Inflammatory macrophage treated with lipopolysaccharide for 4 hours (primary cell): ENCODE data around the gene ENOX2.
A peak's percentile ranks its signal among the peaks of the same experiment; 100 is the strongest.

Source experiments
- DNase-seq: peaks from one replicate; pipeline ENCODE4 v3.0.0-alpha.2; 2020

Gene ENOX2

DNA sequence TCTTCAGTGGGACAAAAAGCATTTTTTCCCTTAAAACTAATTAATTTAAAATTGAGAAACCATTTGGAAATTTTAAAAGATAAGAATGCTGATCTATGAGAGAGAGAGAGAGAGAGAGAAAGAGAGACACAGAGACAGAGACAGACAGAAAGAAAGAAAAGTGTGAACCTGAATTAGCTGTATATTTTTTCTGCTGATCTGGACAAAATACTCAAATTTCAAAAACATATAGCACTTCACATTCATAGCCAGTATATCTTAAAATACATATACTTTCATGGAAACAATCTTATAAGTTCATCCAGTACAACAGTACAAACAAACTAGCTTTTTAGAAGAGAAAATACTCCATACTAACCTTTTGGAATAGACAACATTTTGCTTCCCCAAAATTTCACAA is 18.4 kb downstream of the ENOX2 start:
- DNase-seq, result no peak

DNA sequence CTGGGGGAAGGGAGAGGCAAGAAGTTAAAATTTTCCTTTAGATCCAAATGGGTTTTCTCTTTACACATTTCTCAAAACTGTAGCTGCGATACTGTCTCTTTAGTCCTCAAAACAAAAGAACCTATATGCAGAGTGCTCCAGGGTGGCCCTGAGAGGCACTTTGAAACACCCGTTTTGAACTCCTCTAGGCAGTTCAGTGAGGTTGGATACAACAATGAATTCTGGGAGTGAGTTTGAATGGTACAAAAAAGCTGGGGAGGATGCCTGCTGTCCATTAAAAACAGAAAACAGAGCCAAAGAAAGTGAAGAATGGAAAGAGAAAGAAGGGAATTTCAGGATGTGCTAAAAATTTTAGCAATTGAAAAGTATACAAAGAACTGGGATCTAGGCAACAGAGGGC is 23.1 kb downstream of the ENOX2 start:
- no peak for DNase-seq

DNA sequence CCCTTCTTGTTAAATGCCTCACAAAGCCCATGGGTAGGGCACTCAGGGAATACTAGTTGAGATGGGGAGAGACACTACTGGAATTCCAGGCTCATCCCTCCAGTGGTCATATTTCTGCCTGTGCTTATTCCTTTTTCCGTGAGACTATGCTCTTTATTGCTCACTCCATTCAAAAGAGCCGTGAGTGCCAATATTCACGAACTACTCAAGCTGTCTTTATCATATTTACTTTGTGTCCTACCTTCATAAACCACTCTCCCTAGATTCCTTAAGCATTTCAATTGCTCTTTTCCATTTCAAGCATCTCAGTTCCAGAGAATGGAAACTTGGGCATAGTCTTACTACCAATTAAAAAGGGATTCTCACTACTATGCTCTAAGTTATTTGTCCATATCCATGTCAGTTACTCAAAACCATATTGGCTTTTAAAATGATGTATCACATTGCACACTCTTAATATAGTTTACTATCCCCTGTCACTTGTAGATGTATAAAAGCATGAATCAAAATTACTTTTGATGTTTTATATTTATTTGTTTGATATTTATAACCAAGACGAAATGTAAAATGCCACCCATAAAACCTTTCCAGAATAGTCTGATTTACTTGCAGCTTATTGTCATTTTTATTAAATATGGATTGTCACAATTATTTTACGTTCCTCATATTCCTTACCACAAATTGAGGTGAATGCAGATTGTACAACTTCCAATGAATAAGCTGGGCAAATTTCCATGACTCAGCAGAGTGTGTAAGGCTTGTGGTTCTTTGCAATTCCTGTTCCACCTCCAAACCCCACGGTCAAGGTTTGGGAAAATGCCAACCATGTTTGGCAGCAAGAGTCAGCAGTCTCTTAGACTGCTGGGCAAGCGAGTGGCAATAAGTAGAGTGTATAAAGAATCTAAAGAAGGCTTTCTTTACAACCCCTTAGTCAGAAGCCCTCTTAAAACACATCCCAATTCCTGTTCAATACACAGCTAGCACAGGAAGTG is 24.4 kb downstream of the ENOX2 start:
- no peak for DNase-seq

DNA sequence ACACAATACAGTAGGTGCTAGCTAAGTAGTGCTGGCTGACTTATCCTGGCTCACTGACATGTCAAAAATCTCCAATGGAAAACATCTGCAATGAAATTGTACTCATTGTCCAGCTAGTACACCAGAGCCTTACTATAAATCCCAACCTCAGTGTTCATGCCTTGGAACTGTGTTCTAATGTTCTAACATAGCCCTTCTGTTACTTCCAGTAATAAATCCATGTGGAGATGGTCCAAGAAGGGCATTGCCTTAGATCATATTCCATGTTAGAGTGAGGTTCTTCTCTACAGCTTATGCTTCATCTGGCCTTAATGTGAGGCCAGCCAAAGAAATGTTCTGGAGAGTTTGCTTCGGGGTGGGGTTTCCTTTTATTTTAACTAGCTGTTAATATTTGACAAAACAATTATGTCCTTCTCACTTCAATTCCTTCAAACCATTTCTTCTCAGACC is 25.1 kb downstream of the ENOX2 start:
- no peak for DNase-seq

DNA sequence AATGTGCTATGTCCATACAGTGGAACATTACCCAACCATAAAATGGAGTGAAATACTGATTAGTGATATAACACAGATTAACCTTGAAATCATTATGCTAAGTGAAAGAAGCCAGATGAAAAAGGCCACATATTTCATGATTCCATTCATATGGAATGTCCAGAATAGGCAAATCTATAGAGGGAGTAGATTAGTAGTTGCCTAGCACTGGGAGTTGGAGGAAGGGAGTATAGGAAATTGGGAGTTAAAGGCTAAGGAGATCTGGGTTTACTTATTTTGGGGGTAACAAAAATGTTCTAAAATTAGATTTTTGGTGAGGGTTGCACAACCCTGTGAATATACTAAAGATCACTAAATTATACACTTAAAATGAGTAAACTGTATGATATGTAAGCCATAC is 26.8 kb downstream of the ENOX2 start:
- DNase-seq, result no peak

DNA sequence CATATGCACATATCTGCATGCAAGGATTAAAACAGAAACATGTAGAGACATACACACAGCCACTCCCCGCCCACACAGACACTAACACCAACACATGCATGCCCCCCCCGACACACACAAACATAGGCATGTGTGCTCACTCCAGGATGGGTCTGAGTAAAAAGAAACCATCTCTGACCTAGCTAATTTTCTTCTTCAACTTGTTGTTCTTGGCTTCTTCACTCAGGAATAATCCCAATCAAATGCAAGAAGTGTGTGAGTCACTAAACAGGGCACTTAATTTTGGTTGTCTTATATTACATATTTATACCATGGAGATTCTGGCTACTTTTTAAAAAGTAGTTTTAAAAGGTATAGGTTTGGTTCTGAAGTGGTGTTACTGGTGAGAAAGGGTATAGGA is 28.3 kb downstream of the ENOX2 start:
- no peak for DNase-seq

DNA sequence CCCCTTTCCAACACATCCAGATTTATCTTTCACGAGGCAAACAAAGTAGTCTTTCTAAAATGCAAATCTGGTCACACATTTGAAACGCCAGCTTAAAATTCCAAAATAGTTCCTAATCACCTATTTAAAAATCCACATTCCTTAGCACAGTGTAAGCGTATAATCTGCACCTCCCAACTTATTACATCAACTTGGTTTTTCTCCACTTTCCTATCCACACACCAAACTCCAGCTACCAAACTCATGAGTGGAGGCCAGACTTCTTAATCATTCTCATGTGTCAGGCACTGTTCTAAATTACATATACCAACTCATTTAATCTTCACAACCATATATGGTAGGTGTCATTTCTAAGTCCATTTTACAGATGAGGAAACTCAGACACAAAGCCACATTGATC is 33.8 kb downstream of the ENOX2 start:
- no peak for DNase-seq

DNA sequence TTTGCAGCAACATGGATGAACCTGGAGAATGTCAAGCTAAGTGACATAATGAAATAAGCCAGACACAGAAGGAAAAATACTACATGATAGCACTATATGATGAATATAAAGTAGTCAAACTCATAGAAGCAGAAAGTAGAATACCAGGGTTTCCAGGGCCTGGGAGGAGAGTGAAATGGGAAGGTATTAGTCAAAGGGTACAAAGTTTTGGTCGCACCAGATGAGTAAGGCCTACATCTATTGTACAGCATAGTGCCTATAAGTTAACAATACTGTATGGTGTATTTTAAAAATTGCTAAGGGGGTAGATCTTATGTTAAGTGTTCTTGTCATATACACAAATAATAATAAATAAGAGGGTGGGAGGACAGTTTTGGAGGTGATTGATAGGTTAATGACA is 41.5 kb downstream of the ENOX2 start:
- DNase-seq, result no peak

DNA sequence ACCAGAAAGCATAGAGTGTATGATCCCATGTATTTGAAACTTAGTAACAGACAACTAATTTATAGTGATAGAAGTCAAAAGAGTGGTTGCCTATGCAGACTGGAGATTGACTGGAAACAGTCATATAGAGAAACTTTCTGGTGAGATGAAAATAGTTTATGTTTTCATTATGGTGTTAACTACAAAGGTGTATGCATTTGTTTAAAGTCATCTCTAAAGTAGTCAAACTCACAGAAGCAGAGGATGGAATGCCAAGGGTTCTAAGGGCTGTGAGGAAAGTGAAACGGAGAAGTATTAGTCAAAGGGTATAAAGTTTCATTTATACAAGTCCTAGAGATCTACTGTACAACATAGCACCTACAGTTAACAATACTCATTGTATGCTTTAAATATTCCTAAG is 45.8 kb downstream of the ENOX2 start:
- DNase-seq, result no peak

DNA sequence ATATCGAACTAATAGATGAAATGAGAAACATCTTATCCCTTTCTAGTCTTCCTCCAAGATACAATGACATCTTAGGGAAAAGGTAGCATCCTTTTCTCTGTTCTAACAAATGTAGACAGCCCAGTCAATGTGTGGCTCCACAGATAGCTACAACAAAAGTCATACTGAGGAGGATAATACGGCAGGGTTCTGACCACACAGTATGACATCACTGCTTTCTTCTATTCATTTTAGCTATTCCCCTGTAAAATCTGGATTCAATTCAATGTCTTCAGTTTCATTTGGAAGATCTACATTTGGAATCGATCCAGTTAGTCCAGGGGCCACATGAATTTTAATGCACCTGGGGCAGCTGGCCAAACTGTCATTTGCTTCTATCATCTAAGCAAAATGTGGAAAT is 51.4 kb downstream of the ENOX2 start:
- DNase-seq, result no peak

DNA sequence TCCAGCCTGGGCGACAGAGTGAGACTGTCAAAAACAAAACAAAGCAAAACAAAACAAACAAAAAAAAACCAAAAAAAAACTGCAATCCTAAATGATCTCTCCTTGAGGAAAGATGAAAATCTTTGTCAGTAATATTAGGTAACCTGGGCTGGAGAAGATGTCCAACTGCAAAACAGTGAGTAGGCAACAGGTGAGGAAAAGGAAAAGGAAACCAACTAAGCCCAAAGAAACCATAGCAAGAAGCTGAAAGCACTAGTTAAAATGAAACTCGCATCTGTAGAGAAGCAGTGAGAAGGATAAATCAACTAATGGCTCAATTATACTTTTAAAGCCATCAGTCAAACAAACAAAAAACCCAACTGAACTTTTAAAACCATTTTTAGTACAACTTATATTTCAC is 54.2 kb downstream of the ENOX2 start:
- no peak for DNase-seq

DNA sequence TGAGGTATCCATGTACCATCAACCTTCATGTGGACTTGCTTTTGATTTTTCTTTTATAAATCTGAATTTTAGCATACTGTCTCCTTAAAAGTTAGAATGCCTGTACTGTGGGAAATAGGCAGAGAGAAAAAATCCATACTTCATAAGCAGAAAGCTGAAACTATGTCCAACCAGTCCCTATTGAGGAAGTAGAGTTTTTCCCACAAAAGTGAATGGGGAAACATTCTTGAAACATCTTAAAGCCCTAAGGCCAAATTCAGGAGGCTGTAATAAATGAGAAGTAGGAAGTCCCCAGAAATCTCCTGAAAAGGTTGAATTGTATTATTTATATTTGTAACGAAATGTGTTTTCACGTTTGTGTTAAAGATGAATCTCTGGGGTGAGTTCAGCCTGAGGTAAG is 56.3 kb downstream of the ENOX2 start:
- peak; percentile 58 for DNase-seq

DNA sequence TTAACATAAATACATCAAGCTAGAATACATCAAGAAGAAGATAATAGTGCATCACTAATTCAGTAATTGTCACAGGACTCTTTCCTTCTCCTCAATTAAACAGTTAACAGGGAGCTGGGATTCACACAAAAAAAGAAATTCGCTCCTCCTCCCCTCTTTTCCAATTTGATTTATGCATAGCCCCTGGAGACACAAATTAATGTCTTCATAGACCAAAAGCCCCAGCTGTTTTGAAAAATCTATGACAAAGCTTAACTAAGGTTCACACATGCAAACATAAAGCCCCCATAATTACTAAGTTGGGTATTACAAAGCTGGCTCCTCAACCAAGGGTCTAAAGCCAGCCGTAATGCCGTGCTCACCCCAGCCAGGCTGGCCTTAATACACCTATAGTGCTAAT is 61.2 kb downstream of the ENOX2 start:
- DNase-seq, result no peak

DNA sequence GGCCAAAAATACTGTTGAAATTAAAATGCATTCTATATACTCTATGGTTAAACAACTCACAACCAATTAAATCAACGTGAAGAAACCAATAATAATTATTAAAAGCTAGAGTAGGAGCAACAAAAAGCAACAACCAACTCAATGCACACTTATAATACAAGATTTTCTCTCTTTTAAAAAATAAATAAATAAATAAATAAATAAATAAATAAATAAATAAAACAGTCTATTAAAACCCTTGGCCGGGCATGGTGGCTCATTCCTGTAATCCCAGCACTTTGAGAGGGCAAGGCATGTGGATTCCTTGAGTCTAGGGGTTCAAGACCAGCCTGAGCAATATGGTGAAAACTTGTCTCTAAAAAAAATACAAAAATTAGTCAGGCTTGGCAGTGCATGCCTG is 62.7 kb downstream of the ENOX2 start:
- no peak for DNase-seq

DNA sequence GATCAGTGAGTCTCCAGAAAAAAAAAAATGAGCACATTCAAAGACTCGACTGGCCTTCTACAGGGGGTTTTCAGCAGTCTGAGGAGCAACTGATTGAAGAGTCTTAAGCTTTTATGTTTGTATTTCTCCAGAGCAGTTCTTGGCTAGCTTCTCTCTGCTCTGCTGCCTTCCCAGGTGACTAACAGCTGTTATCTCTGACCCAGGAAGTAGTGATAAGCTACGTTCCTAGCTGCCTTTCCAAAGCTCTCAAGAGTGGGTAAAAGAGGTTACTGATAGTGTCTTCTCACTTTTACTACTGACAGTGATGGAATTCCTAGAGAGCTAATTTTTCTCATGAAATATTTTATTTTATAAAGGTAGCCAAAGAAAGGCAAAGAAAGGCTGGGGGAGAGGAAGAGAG is 66.6 kb downstream of the ENOX2 start:
- no peak for DNase-seq

DNA sequence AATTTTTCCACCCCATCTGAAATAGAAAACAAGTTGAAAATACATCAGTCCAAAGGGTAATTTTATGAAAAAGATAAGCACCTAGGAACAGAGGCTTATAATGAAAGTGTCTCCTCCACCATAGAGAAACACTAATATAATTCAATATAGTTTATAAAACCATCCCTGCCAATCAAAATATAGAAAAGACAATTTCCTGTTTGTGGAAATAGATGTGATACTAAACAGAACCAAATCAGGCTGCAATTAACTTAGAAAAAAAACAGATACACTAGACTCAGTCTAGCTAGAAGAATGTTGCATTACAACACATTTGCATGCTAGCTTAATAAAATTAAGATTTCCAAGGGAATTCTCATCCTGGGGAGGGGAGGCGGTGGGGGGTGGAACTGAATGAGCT is 68.2 kb downstream of the ENOX2 start:
- no peak for DNase-seq

DNA sequence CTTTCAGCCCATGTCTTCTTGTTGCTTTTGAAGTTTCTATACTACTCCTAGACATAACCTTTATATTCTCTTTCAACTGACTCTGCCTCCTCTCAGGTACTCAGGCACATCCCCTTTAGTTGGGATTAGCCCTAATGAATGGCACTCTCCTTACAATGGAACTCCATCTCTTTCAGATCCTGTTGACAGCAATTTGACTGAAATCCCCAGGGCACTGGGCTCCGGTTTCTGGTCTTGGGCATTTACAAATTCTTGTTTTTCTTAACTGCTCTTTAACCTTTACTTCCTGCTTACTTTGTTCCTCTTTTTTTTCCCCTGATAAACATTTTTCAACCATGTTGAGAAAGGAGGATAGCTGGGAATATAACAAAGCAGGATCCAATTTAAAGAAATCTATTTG is 68.9 kb downstream of the ENOX2 start:
- DNase-seq, result peak; percentile 24

DNA sequence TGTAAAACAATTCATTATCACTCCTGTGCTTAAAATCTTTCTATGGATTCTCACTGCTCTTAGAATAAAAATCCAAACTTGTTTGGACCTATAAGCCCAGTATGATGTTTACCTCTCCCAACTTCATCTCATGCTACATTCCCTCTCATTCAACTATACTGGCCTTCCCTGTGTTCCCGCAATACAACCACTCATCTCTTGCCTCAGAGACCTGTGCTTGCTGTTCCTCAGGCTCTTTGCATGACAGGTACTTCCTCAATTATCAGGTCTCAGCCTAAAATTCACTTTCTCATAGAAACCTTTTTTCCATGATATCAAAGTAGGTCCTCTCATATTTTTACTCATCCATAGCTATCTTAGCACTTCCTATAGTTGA is 71.7 kb downstream of the ENOX2 start:
- no peak for DNase-seq

DNA sequence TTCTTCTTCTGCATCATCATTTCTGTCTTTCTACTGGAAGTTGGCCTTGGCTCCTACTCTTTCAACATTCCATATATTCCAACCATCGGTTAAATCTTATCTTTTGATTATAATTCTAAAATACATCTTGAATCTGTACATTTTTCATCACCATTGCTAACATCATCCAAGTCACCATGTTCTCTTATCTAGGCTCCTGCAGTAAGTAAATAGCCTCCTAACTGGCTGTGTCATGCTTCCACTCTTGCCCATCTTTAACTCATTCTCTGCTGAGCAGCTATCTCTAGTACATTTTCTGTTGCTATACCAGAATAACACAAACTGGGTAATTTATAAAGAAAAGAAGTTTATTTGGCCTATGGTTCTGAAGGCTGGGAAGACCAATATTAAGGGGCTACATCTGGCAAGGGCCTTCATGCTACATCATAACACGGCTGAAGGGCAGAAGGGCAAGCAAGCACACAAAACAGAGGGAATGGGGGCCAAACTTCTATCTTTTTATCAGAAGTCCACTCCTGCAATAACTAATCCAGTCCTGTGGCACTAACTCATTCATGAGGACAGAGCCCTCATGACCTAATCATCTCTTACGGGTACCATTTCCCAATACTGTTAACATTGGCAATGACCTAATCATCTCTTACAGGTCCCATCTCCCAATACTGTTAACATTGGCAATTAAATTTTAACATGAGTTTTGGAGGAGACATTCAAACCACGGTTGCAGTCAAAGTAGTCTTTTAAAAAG is 72.2 kb downstream of the ENOX2 start:
- DNase-seq, result peak; percentile 40

DNA sequence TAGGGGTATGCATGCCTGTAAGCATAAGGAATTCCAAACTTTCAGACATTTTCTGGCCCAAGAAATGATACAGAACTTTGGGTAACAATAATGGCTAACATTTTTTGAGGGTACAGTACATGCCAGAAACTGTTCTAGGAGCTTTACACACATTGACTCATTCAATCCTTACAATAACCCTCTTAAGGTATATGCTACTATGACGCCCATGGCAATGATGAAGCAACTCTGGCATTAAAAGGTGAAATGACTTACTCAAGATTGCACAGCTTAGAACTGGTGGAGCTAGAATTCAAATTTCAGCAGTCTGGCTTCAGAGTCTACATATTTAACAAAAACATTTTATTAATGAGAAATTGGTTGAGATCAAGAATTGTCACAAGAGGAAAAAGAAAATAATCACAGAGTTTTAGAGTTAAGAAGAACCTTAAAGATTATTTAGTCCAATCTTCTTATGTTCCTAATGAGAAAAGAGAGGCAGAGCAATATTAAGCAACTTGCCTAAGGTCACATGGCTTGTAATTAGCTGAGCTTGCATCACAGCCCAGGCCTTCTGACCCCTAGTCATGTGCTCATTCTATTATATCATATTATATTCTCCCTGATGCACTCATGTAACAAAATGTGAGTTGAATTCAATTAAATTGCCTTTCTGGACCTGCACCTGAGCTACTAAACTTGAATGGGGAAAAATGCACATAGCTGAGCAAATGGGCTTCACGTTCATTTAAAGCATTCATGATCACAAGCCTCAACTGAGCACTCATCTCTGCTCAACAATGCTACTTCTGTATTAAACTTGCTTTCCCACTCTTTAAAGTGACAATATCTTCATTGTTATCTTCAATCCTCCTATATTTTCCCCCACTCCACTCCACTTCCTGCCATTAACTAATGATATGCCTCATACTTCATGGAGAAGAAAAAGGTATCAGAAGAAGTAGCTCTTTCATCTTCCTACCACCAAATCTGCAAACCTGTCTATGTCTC is 73.2 kb downstream of the ENOX2 start:
- no peak for DNase-seq

DNA sequence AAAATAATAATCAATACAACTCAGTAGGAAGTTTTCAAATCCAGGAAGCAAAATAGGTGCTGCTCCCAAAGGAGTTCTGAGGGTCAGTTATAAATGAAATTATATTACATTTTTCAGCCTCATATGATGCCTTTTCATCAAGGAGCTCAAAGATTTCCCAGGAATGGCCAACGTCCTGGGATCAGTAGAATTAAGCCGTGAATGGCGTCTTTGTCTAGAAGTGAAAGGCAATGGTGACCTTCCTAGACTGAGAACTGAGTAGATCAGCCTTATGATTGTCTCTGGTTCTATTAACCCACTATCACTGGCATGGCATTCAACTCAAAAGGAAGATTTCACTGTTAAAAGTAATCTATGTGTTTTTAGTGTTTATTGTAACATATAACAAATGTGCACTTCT is 74.4 kb downstream of the ENOX2 start:
- no peak for DNase-seq

DNA sequence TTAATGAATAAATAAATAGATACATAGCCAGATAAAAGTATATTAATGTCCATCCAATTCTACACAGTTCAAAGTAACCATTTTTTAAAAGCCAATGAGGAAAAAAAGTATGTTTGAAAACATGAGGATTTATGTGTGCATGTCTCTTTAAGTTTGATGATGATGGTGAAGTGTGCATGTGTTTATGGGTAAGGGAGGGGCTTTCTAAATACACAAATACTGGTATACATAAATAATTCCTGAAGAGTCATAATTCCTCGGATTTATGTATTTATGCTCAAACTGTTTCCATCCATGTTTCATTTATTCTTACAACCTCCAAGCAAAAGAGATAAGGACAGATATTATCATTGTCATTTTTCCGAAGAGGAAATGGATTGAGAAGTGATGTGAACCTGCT is 75.4 kb downstream of the ENOX2 start:
- DNase-seq, result no peak

DNA sequence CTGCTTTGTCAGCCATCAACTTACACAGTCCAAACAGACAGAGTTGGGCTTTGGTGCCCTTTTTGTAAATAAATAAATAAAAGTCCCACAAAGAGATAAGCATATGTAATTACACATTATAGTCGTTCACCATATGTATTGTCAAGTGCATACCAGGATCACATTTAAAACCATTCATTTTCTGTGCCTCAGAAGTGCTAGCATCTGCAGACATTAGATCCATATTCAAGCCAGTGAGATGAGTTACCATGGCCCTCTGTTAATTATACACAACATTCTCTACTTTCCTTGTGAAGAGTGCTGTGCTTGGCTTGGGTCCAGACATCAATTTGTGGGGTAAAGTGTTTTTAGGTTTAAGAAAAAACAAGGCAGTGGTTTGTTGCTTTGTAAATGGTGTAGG is 76.8 kb downstream of the ENOX2 start:
- no peak for DNase-seq
